GM21737 (cell line): Measurements from ENCODE around the gene STK35.
"Not testable (repeated sequence)": the region's sequence is repeated elsewhere in the genome, so short reads cannot be mapped to it uniquely, and the experiment has no call there.

Source experiments
- ATAC-seq: cut with Tn5 transposase; IDR thresholded peaks from one replicate; pipeline ENCODE4 v1.9.1; 2021; ENCODE audit warnings: mild to moderate bottlenecking, moderate library complexity; ENCODE audit not compliant: unreplicated experiment

STK35 gene

GRCh38 chr20:2179949-2180348, 78.3 kb downstream of the STK35 start:
- no peak for ATAC-seq

GRCh38 chr20:2183381-2183780, 81.8 kb downstream of the STK35 start:
- no peak for ATAC-seq

- ATAC-seq: not testable (repeated sequence)
These were observed 83.3 kb downstream of the STK35 start for GRCh38 chr20:2184933-2185332.

DNA sequence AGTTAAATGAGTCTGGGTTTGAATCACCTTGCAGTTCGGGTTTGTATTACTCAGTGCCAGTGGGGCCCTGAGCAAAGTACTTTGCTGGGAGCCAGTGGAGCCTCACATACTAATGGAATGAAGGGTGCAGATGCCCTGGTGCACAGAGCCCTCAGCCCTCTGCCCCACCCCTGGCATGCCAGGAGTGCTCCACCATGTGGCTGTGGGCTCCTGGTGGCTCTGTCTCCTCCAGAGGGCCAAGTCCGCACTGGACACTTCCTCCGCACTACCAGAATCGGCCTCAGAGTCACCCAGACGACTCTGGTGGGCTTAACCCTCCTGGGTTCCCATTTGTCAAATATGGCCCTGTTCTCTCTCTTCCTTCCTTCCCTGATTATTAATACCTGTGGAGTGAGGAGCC, 94.0 kb downstream of the STK35 start:
- ATAC-seq: no peak

GRCh38 chr20:2197166-2197565, 95.5 kb downstream of the STK35 start:
- no peak for ATAC-seq
